Measurements from ENCODE around the gene CCBE1. TPM values are rescaled to one million over a fixed set of nuclear protein-coding genes. Genes with fewer than 3 reads are reported as not detected.
A peak's percentile ranks its signal among the peaks of the same experiment; 100 is the strongest.

CCBE1 gene
- total RNA-seq, 1 experiment from 2014 or later: 28.9 TPM

DNA sequence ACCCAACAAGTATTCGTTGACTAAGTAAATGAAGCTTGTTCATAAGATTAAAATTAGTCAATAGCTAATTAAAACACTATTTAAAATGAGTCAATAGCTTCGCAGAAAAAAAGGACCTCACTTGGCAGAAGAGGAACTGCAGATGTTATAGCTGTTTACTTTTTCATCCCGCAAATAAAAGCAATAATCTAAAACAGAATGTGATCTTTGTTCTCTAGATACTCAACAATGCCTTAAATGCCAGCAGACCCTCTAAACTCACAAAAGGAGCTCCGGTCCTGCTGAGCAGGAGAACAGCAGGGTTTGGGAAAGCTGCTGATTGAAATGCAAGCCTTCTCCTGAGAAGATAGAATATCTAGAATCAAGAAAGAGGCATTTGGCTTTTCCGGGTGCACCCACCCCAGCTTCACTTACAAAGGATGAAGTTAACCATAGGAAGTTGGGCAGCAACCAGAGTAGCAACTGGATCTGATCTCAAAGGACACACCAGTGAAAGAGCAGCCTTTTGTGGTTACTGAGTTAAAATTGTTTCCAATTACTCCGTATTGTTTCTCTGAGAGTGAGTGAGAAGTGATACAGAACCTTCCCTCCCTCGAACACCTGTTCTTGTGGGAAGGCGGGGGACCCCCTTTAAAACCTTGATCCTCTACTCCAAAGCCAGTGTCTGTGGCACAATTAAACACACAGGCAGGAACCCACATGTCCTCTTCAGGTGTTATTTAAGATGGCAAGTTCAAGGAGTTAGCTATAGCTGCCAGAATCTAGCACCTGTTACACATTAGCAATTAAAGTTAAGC lies 6.8 kb downstream of the CCBE1 start:
- CTCF ChIA-PET: interaction anchor here (0.6 to 4.7 kb wide), 10 partner anchors 9 to 231 kb away, joined by 3 to 21 read pairs (median 4); no protein-coding TSS in a partner anchor
- no peaks in the 10 kb centered on the region for H3K9me3 Mint-ChIP-seq (ENCODE audit: unreplicated experiment)
- BruUV-seq (replicated peaks): no TSS peak
- POLR2A ChIA-PET: interaction anchor here (0.7 to 1.2 kb wide), 4 partner anchors 9 to 60 kb away, joined by 3 to 6 read pairs (median 3); no protein-coding TSS in a partner anchor
- TF ChIP-seq, protein P1, sequence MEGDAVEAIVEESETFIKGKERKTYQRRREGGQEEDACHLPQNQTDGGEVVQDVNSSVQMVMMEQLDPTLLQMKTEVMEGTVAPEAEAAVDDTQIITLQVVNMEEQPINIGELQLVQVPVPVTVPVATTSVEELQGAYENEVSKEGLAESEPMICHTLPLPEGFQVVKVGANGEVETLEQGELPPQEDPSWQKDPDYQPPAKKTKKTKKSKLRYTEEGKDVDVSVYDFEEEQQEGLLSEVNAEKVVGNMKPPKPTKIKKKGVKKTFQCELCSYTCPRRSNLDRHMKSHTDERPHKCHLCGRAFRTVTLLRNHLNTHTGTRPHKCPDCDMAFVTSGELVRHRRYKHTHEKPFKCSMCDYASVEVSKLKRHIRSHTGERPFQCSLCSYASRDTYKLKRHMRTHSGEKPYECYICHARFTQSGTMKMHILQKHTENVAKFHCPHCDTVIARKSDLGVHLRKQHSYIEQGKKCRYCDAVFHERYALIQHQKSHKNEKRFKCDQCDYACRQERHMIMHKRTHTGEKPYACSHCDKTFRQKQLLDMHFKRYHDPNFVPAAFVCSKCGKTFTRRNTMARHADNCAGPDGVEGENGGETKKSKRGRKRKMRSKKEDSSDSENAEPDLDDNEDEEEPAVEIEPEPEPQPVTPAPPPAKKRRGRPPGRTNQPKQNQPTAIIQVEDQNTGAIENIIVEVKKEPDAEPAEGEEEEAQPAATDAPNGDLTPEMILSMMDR (IDR thresholded peaks at IDR 0.05; ENCODE audit: unreplicated experiment): no peak
- peak overlapping the region; percentile 35 for H3K27ac Mint-ChIP-seq (ENCODE audit: low read depth, unreplicated experiment)
- no peak for DNase-seq (ENCODE audit: unreplicated experiment)
- no peak overlapping the region for H3K4me3 Mint-ChIP-seq (ENCODE audit: unreplicated experiment)
- peaks cover 14% of the 10 kb centered on the region for H3K4me1 Mint-ChIP-seq (ENCODE audit: insufficient read depth, unreplicated experiment)
- intact Hi-C loops (cut with micrococcal nuclease): no loop called here
- no peaks in the 10 kb centered on the region for H3K36me3 Mint-ChIP-seq (ENCODE audit: insufficient read depth, unreplicated experiment)
- no peaks in the 10 kb centered on the region for H3K27me3 Mint-ChIP-seq (ENCODE audit: insufficient read depth, unreplicated experiment)

DNA sequence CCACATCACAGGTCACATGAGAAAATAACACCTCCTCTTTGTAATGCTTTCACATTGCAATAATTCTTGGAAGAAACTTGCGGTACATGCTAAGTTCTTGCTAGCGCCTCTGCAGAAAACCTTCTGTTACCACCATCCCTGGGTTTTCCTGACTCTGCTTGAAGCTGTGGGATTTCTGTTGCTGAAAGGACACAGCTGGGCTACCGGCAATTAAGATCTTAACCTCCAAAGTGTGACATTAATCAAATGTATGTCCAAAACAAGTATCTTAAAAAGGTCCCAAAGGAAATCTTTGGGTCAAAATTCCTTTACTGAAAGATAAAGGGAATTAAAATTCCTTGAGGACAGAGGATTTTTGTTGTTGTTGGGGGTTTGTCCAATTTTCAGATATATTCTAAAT lies 7.5 kb downstream of the CCBE1 start:
- no peaks in the 10 kb centered on the region for H3K27me3 Mint-ChIP-seq (ENCODE audit: insufficient read depth, unreplicated experiment)

DNA sequence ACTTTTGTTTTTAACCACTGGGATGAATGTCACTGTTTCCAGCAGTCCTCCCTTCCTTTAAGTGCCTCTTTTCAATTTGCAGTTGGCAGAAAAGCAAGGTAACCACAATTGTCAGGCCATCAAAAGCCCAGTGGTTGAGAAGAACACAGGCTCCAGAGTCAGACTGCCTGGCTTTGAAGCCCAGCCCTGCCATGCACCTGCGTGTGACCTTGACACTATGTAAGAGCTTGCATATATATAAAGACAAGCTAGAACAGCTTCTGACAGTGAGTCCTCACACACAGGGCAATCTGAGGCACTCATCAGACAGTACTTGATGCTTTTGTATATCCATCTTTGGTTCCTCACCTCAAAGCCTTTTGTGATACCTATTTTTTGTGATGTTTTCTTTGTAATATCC lies 11.0 kb downstream of the CCBE1 start:
- no peaks in the 10 kb centered on the region for H3K27me3 Mint-ChIP-seq (ENCODE audit: insufficient read depth, unreplicated experiment)
- H3K27ac Mint-ChIP-seq (ENCODE audit: low read depth, unreplicated experiment): no peak overlapping the region
- no TSS peak for BruUV-seq (replicated peaks)

More for the DNA sequence above, 7.5 kb downstream of the CCBE1 start:
- no TSS peak for BruUV-seq (replicated peaks)
- H3K36me3 Mint-ChIP-seq (ENCODE audit: insufficient read depth, unreplicated experiment): no peaks in the 10 kb centered on the region
- POLR2A ChIA-PET: interaction anchor here (0.6 to 0.9 kb wide), 3 partner anchors 7 to 92 kb away, joined by 3 to 5 read pairs (median 3); partner anchors contain the start of gene CCBE1
- no peak for DNase-seq (ENCODE audit: unreplicated experiment)
- no peaks in the 10 kb centered on the region for H3K9me3 Mint-ChIP-seq (ENCODE audit: unreplicated experiment)
- intact Hi-C loops (cut with micrococcal nuclease): no loop called here
- H3K27ac Mint-ChIP-seq (ENCODE audit: low read depth, unreplicated experiment): no peak overlapping the region
- peaks cover 14% of the 10 kb centered on the region for H3K4me1 Mint-ChIP-seq (ENCODE audit: insufficient read depth, unreplicated experiment)
- CTCF ChIA-PET: interaction anchor here (0.6 to 4.7 kb wide), 8 partner anchors 8 to 230 kb away, joined by 3 to 21 read pairs (median 6); partner anchors contain the start of gene CCBE1
- H3K4me3 Mint-ChIP-seq (ENCODE audit: unreplicated experiment): no peak overlapping the region
- TF ChIP-seq, protein P1 (IDR thresholded peaks at IDR 0.05; ENCODE audit: unreplicated experiment): no peak

DNA sequence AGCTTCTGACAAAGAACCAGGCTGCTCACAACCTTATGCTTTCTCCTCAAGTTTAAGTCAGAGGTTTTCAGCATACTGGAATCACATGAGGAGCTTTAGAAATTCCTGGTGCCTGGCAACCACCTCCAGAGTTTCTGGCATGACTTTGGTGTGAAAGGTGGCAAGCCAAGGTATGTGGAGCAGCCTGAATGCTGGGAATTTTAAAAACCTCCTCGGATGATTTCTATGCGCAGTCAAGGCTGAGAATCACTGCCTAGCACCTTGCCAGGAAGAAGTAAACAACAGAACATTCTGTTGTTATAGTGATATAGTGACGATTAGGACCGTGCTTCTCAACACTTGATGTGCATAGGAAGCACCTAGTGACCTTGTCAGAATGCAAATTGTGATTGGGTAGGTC lies 11.7 kb downstream of the CCBE1 start:
- TF ChIP-seq, protein P1 (IDR thresholded peaks at IDR 0.05; ENCODE audit: unreplicated experiment): no peak
- BruUV-seq (replicated peaks): no TSS peak
- ChIA-PET POLR2A (interaction anchor here (1.4 to 1.6 kb wide), 2 partner anchors 9 to 95 kb away, joined by 3 read pairs; no protein-coding TSS in a partner anchor), CTCF (interaction anchor here (1.3 to 5.5 kb wide), 5 partner anchors 9 to 226 kb away, joined by 4 to 44 read pairs (median 7); partner anchors contain the start of gene CCBE1)
- H3K4me3 Mint-ChIP-seq (ENCODE audit: unreplicated experiment): no peak overlapping the region
- no peak overlapping the region for H3K27ac Mint-ChIP-seq (ENCODE audit: low read depth, unreplicated experiment)
- peaks cover 7% of the 10 kb centered on the region for H3K36me3 Mint-ChIP-seq (ENCODE audit: insufficient read depth, unreplicated experiment)
- no peaks in the 10 kb centered on the region for H3K27me3 Mint-ChIP-seq (ENCODE audit: insufficient read depth, unreplicated experiment)
- peaks cover 3% of the 10 kb centered on the region for H3K4me1 Mint-ChIP-seq (ENCODE audit: insufficient read depth, unreplicated experiment)
- no peaks in the 10 kb centered on the region for H3K9me3 Mint-ChIP-seq (ENCODE audit: unreplicated experiment)
- intact Hi-C loops (cut with micrococcal nuclease): no loop called here
- no peak for DNase-seq (ENCODE audit: unreplicated experiment)

More for the DNA sequence above, 11.0 kb downstream of the CCBE1 start:
- Mint-ChIP-seq H3K4me1 (ENCODE audit: insufficient read depth, unreplicated experiment) (peaks cover 11% of the 10 kb centered on the region), H3K9me3 (ENCODE audit: unreplicated experiment) (no peaks in the 10 kb centered on the region), H3K36me3 (ENCODE audit: insufficient read depth, unreplicated experiment) (peaks cover 7% of the 10 kb centered on the region), H3K4me3 (ENCODE audit: unreplicated experiment) (no peak overlapping the region)
- no peak for DNase-seq (ENCODE audit: unreplicated experiment)
- TF ChIP-seq, protein P1 (IDR thresholded peaks at IDR 0.05; ENCODE audit: unreplicated experiment): no peak
- intact Hi-C loops (cut with micrococcal nuclease): no loop called here
- CTCF ChIA-PET: interaction anchor here (0.6 to 5.5 kb wide), 6 partner anchors 11 to 172 kb away, joined by 3 to 44 read pairs (median 6); partner anchors contain the start of gene CCBE1
- POLR2A ChIA-PET: interaction anchor here (0.6 to 1.6 kb wide), 2 partner anchors 26 to 94 kb away, joined by 3 read pairs; no protein-coding TSS in a partner anchor
